HCT116 (cell line): ENCODE results near the gene RAB41. TPM values are rescaled to one million over a fixed set of nuclear protein-coding genes. Genes with fewer than 3 reads are reported as not detected.
"Not testable (repeated sequence)": the region's sequence is repeated elsewhere in the genome, so short reads cannot be mapped to it uniquely, and the experiment has no call there.

Source experiments
- ATAC-seq: fragments of 200-7000 bp; cut with Tn5 transposase; 2 replicates; pipeline ENCODE4 v1.9.1; 2020; ENCODE audit warnings: mild to moderate bottlenecking, moderate library complexity
- BruUV-seq: library from RNA; stranded (reverse); fragments of 400-500 nt; replicated peaks from 2 replicates; lab custom pipeline; 2021; lab: Mats Ljungman, UMichigan
- CTCF ChIA-PET: fragments of 300-600 bp; sonication (Branson Sonifier 250); formaldehyde crosslinking; loops from one replicate; lab custom pipeline; 2021; ENCODE audit warnings: antibody characterized with exemption; lab: Charles Lee
- POLR2A ChIA-PET: fragments of 300-600, 350-600 bp; sonication (Branson Sonifier 250); formaldehyde crosslinking; loops from one replicate; lab custom pipeline; 2021; ENCODE audit warnings: antibody characterized with exemption; lab: Charles Lee
- RAD21 ChIA-PET, 2 experiments: fragments of 300-600 bp; sonication (Branson Sonifier 250); formaldehyde crosslinking; loops; one replicate each; lab custom pipeline; 2023; ENCODE audit warnings: low total read pairs in 2 of 2; ENCODE audit not compliant: uncharacterized antibody in 2 of 2, unreplicated experiment in 2 of 2, low non-redundant PET in 1 of 2; lab: Charles Lee
- DNase-seq: peaks from one replicate; pipeline ENCODE4 v3.0.0-alpha.2; 2010; ENCODE audit warnings: low read depth, low spot score
- H2AFZ ChIP-seq: fragments of 200-600 bp; shearing (Covaris generic), sonication (generic); 2 replicates; pipeline ENCODE4 v1.6.1; 2017; ENCODE audit warnings: low read depth, mixed run types, mixed read lengths, antibody characterized with exemption, low read length; ENCODE audit not compliant: poor library complexity, severe bottlenecking
- H3K27ac ChIP-seq: 2 replicates; pipeline ENCODE4 v1.5.1; 2012; ENCODE audit warnings: low read depth, low read length
- H3K27me3 ChIP-seq: fragments of 200-600 bp; sonication (generic); 2 replicates; pipeline ENCODE4 v1.6.1; 2016; ENCODE audit warnings: mixed run types, low read length, mixed read lengths; ENCODE audit not compliant: insufficient read depth
- H3K36me3 ChIP-seq, 2 experiments: fragments of 200-500 bp in 1 of 2; fragments of 200-600 bp in 1 of 2; sonication (Bioruptor generic) in 1 of 2; sonication (generic) in 1 of 2; 2 replicates each; pipeline versions ENCODE4 v1.5.1 to v1.6.1; 2014 to 2016; ENCODE audit warnings: low read length in 2 of 2, inconsistent platforms in 1 of 2, mixed read lengths in 1 of 2, mixed run types in 1 of 2; ENCODE audit not compliant: insufficient read depth in 2 of 2, control insufficient read depth in 1 of 2
- H3K4me1 ChIP-seq, 2 experiments: fragments of 200-600 bp in 1 of 2; sonication (generic) in 1 of 2; 2 replicates each; pipeline versions ENCODE4 v1.5.1 to v1.6.1; 2012 to 2017; ENCODE audit warnings: low read length in 2 of 2, inconsistent platforms in 1 of 2, mild to moderate bottlenecking in 1 of 2, mixed read lengths in 1 of 2, mixed run types in 1 of 2, moderate library complexity in 1 of 2; ENCODE audit not compliant: insufficient read depth in 2 of 2, control insufficient read depth in 1 of 2
- H3K4me2 ChIP-seq: fragments of 200-600 bp; sonication (generic); 2 replicates; pipeline ENCODE4 v1.6.1; 2017; ENCODE audit warnings: mixed run types, low read length, mixed read lengths
- H3K4me3 ChIP-seq, 2 experiments: fragments of 200-600 bp in 1 of 2; sonication (generic) in 1 of 2; replicated peaks in 1 of 2; 2 replicates each; pipeline ENCODE4 v1.5.1; 2011 to 2016; ENCODE audit warnings: low read length in 2 of 2, control low read depth in 1 of 2, low read depth in 1 of 2, mild to moderate bottlenecking in 1 of 2, mixed read lengths in 1 of 2, mixed run types in 1 of 2
- H3K79me2 ChIP-seq: fragments of 200-600 bp; sonication (generic); 2 replicates; pipeline ENCODE4 v1.6.1; 2017; ENCODE audit warnings: mild to moderate bottlenecking, mixed run types, low read length, moderate library complexity, mixed read lengths; ENCODE audit not compliant: insufficient read depth
- H3K9ac ChIP-seq: fragments of 200-600 bp; sonication (generic); 2 replicates; pipeline ENCODE4 v1.6.1; 2016; ENCODE audit warnings: low read length, mixed read lengths
- H3K9me2 ChIP-seq: fragments of 200-600 bp; sonication (generic), shearing (Covaris generic); 2 replicates; pipeline ENCODE4 v1.6.1; 2017; ENCODE audit warnings: mixed run types, mild to moderate bottlenecking, moderate library complexity; ENCODE audit not compliant: insufficient read depth
- H3K9me3 ChIP-seq, 2 experiments: fragments of 200-500 bp in 1 of 2; fragments of 200-600 bp in 1 of 2; sonication (Bioruptor generic) in 1 of 2; sonication (generic) in 1 of 2; 2 replicates each; pipeline ENCODE4 v1.6.1; 2014 to 2017; ENCODE audit warnings: low read length in 2 of 2, mixed read lengths in 2 of 2, inconsistent platforms in 1 of 2, low read depth in 1 of 2, mild to moderate bottlenecking in 1 of 2, mixed run types in 1 of 2, moderate library complexity in 1 of 2; ENCODE audit not compliant: control insufficient read depth in 1 of 2, insufficient read depth in 1 of 2
- H4K20me1 ChIP-seq: fragments of 200-600 bp; sonication (generic), shearing (Covaris generic); 2 replicates; pipeline ENCODE4 v1.6.1; 2017; ENCODE audit warnings: mixed run types, mild to moderate bottlenecking, moderate library complexity; ENCODE audit not compliant: insufficient read depth
- CBX3 ChIP-seq: IDR thresholded peaks from 2 replicates; pipeline ENCODE4 v1.6.1; 2012; ENCODE audit warnings: low read depth
- CEBPB ChIP-seq: IDR thresholded peaks from 2 replicates; pipeline ENCODE4 v1.6.1; 2012; ENCODE audit warnings: low read depth
- FOSL1 ChIP-seq: IDR thresholded peaks from 2 replicates; pipeline ENCODE4 v1.6.1; 2012; ENCODE audit warnings: low read depth
- JUND ChIP-seq: IDR thresholded peaks from 2 replicates; pipeline ENCODE4 v1.6.1; 2012
- POLR2AphosphoS5 ChIP-seq: IDR thresholded peaks from 2 replicates; pipeline ENCODE4 v1.6.1; 2011; ENCODE audit warnings: mild to moderate bottlenecking, low read depth, low read length, moderate library complexity
- SP1 ChIP-seq: IDR thresholded peaks from 2 replicates; pipeline ENCODE4 v1.6.1; 2012; ENCODE audit warnings: low read depth
- TCF7L2 ChIP-seq: IDR thresholded peaks from 2 replicates; pipeline ENCODE4 v1.7.0; 2011; ENCODE audit warnings: borderline replicate concordance, inconsistent platforms; ENCODE audit not compliant: insufficient read depth, insufficient read length; ENCODE audit errors: extremely low read depth
- intact Hi-C: fragments of 100-400 bp; cut with micrococcal nuclease; formaldehyde crosslinking; loops from 2 replicates; pipeline ENCODE4 v1.10.0; 2022
- total RNA-seq: library from RNA; stranded (reverse); gene quantifications from one replicate; pipeline ENCODE4 v1.2.1, GENCODE V29; 2021; ENCODE audit not compliant: unreplicated experiment
- TF ChIP-seq, protein P1 (sequence below): IDR thresholded peaks from 2 replicates; pipeline ENCODE4 v1.6.1; 2012

Gene RAB41
- total RNA-seq, 1 experiment from 2014 or later, result not detected

DNA sequence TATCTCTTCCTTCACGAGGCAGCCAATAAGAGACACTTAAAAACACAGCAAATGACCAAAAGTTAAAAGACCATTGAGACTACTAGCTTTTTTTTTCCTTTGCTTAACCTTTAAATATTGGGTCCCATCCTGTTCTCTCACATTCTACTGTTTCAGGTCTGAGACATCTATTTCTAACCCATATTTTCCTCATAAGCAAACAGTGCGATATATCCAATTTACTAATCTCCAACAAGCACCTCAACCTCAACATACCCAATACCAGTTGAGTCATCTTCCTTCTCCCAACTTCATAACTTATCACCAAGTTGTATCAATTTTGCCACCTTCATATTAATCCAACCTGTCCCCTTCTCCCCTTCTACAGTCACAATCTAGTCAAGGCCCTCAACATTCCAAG lies 40.5 kb upstream of the RAB41 start:
- intact Hi-C loops, result no loop called here
- RAD21 ChIA-PET, result no interaction called here
- CTCF ChIA-PET, result no interaction called here

DNA sequence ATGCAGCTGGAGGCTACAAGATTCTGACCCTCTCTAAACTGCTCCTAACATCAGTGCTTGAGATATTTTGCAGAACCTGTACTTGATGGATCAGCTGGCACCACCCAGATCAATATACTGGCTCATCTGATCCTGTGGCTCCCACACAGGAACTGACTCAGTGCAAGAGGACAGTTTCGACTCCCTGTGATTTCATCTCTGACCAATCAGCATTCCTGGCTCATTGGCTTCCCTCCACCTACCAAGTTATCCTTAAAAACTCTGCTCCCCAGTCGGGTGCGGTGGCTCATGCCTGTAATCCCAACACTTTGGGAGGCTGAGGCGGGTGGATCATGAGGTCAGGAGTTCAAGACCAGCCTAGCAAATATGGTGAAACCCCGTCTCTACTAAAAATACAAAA lies 38.4 kb upstream of the RAB41 start:
- RAD21 ChIA-PET, POLR2A ChIA-PET, BruUV-seq, H3K9me2 ChIP-seq, CTCF ChIA-PET, H3K36me3 ChIP-seq, H3K9me3 ChIP-seq, H3K79me2 ChIP-seq, intact Hi-C loops, H2AFZ ChIP-seq, H3K27ac ChIP-seq, H4K20me1 ChIP-seq, H3K9ac ChIP-seq, H3K27me3 ChIP-seq, H3K4me3 ChIP-seq: not testable (repeated sequence)
- Histone ChIP-seq H3K4me2 (peak overlapping the region; percentile 19), H3K4me1 (peaks cover 0 to 12% of the 10 kb centered on the region in 2 experiments; a peak in 1 of 4 replicates)
- TF ChIP-seq FOSL1, result peak; percentile 49
- 0 out of 2 replicates have a peak, but pooled peaks have one; percentile 47 for TF ChIP-seq CBX3
- TF ChIP-seq SP1, result 0 out of 2 replicates have a peak, but pooled peaks have one; percentile 21
- peak; percentile 29; the same call in 1 of the 2 replicates for TF ChIP-seq JUND
- DNase-seq (peak; percentile 34), ATAC-seq (peak; percentile 58)

More for the DNA sequence above, 40.5 kb upstream of the RAB41 start:
- no peak overlapping the region for H3K27ac ChIP-seq
- no peak for DNase-seq
- H3K4me3 ChIP-seq, result no peak overlapping the region
- no peaks in the 10 kb centered on the region for H3K27me3 ChIP-seq
- POLR2A ChIA-PET, result no interaction called here
- no peaks in the 10 kb centered on the region for H3K79me2 ChIP-seq
- peaks cover 0 to 25% of the 10 kb centered on the region in 2 experiments; a peak in 1 of 4 replicates for H3K4me1 ChIP-seq
- no peak overlapping the region for H3K4me2 ChIP-seq
- H3K9me2 ChIP-seq, result no peaks in the 10 kb centered on the region
- no peak overlapping the region for H3K9ac ChIP-seq
- no peaks in the 10 kb centered on the region for H4K20me1 ChIP-seq
- no peaks in the 10 kb centered on the region for H3K36me3 ChIP-seq
- no peak overlapping the region for H2AFZ ChIP-seq
- ATAC-seq, result no peak
- no TSS peak for BruUV-seq
- TF ChIP-seq TCF7L2, result no peak
- TF ChIP-seq, protein P1, sequence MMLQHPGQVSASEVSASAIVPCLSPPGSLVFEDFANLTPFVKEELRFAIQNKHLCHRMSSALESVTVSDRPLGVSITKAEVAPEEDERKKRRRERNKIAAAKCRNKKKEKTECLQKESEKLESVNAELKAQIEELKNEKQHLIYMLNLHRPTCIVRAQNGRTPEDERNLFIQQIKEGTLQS, result no peak
- no peak for TF ChIP-seq JUND
- no peak for TF ChIP-seq POLR2AphosphoS5
- no peak for TF ChIP-seq CEBPB
- H3K9me3 ChIP-seq, result no peaks in the 10 kb centered on the region
